ENCODE data around the gene ABCC11.
A peak's percentile ranks its signal among the peaks of the same experiment; 100 is the strongest.

ABCC11 gene

DNA sequence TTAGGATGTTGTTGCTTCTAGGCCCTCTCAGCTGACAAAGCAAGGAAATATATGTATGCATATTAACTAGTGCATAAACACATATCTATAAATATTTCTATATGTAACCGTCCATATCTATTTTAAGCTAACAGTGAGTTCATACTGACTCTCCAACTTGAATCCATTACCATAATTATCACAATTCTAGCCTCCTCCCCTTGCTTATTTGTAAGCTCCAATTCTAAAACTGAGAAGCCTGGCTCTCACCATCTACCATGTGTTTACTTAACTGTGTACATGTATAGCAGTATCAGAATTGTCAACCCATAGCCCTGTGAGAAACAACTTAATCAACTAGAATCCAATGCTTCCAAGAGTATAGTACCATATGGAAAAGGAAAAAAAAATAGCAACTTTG is 96.6 kb downstream of the ABCC11 start:
- no peak for DNase-seq
- in situ Hi-C loops (cut with HindIII; ENCODE audit: low pct_ligation_motif_present, low pct_unique_long_range_greater_than_20kb, low sequenced_read_pairs): no loop called here

DNA sequence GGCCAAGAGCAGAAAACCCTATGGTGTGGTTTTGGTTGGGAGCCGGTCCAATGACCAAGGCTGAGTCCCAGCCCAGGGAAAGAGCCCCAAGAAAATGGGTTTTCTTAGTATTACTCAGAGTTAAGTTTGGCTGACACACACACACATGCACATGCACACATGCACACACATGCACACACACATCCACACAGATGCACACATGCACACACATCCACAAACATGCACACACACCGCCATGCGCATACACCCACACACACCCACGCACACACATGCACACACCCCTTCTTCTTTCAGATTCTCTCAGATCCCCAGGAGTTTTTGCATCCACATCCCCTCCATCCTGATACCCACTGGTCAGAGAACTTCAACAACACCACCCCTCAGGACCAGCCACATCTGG is 100.6 kb downstream of the ABCC11 start:
- DNase-seq: no peak
- in situ Hi-C loops (cut with HindIII; ENCODE audit: low pct_ligation_motif_present, low pct_unique_long_range_greater_than_20kb, low sequenced_read_pairs): no loop called here

DNA sequence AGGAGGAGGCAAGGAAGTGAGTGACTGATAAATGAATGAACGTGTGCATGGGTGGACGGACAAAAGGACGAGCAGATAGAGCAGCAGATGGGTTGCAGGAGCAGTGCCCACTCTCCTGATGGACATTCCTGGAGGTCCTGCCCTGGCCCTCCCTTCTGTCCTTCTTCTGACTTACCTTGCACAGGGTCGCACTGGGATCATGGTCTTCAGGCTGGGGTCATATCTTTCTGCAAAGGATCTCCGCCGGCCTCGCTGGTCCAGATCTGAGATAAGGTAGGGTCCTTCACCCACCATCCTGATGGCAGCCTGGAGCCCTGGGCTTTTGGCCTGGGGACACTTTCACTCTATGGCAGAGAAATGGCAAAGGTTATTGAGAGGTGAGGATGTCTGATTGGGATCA is 101.2 kb downstream of the ABCC11 start:
- no peak for DNase-seq
- in situ Hi-C loops (cut with HindIII; ENCODE audit: low pct_ligation_motif_present, low pct_unique_long_range_greater_than_20kb, low sequenced_read_pairs): no loop called here

DNA sequence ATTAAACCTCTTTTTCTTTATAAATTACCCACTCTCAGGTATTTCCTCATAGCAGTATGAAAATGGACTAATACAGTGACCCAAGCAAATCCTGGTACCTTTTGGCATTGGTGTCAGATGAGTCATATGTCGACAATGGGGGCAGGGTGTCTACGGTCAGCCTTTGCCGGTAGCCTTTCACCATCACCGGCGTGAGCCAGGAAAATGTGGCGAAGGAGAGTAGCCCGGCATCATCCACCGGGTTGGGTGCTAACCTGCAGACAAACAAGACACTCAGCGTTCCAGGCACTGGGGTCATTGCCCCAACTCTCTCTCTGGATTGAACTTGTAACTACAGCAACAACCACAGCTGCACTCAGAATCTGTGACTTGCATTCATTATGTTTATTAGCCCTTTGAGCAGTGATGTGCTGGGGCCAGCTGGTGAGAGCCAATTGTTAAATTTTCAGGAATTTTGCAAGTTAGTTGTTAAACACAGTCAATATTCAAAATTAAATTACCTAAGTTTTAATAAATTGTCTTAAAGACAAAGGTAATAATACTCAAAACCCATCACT is 103.4 kb downstream of the ABCC11 start:
- in situ Hi-C loops (cut with HindIII; ENCODE audit: low pct_ligation_motif_present, low pct_unique_long_range_greater_than_20kb, low sequenced_read_pairs): no loop called here
- no peak for DNase-seq

DNA sequence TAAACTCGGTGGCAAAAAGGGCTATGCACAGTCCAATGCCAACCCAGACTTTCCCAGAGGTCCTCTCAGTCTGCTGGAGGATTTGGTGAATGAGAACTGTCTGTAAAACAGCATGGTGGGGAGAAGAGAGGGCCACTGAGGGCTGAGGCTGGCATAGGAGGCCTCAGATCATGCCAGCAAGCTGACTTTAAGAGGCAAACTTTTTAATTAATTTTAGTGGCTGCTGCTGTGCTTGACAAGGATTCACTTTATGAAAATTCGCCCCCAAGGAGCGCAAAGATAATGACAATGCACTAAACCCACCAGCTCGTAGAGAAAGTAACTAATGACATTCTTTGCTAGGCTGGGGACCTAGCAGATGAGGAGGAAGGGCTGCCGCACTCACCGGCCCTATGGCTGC is 106.5 kb downstream of the ABCC11 start:
- no peak for DNase-seq
- in situ Hi-C loops (cut with HindIII; ENCODE audit: low pct_ligation_motif_present, low pct_unique_long_range_greater_than_20kb, low sequenced_read_pairs): no loop called here

DNA sequence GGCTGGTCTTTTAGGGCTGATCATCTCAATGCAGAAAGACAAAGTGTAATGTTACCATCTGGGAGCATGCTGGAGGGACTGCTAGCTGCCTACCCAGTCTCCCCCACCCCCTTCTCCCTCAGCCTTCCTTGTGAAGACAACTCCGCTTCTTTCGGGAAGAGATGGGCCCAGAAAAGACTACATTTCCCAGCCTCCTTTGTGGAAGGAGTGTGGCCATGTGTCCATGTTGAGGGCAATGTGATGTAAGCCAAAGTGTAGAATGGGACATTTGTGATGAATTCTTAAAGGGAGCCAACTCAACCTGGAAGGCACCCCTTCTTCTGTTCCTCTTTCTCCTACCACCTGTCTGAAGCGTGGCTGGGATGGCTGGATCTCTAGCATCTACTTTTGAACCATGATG is 107.8 kb downstream of the ABCC11 start:
- in situ Hi-C loops (cut with HindIII; ENCODE audit: low pct_ligation_motif_present, low pct_unique_long_range_greater_than_20kb, low sequenced_read_pairs): no loop called here
- no peak for DNase-seq

DNA sequence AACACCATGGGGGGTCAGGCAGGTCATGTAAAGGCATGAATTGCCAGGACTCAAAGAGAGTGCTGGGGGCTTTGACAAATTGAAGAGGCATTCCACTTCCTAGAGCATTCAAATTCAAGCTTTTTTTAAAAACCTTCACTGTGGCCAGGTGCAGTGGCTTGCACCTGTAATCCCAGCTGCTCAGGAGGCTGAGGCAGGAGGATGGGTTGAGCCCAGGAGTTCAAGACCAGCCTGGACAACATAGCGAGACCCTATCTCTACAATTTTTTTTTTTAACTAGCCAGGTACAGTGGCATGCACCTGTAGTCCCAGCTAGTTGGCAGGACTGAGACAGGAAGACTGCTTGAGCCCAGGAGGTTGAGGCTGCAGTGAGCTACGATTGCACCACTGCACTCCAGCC is 108.8 kb downstream of the ABCC11 start:
- DNase-seq: no peak
- in situ Hi-C loops (cut with HindIII; ENCODE audit: low pct_ligation_motif_present, low pct_unique_long_range_greater_than_20kb, low sequenced_read_pairs): no loop called here

DNA sequence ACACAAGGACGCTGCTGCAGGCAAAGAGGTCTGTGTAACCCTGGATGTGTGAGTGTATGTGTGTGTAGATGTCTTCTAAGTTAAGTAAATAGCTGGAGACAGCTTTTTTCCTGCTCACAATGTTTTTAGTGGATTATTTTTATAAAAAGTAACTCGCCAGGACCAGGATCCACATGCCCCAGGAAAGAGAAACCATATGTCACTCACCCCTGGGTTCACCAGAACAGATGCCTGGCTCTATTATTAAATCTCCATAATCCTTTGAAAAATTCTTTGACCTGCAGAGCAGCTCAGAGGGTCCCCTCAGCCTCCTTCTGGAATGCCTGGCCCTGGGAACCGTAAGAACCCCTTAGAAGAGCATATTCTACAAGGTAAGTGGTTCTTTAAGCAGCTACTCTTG is 109.5 kb downstream of the ABCC11 start:
- in situ Hi-C loops (cut with HindIII; ENCODE audit: low pct_ligation_motif_present, low pct_unique_long_range_greater_than_20kb, low sequenced_read_pairs): no loop called here

DNA sequence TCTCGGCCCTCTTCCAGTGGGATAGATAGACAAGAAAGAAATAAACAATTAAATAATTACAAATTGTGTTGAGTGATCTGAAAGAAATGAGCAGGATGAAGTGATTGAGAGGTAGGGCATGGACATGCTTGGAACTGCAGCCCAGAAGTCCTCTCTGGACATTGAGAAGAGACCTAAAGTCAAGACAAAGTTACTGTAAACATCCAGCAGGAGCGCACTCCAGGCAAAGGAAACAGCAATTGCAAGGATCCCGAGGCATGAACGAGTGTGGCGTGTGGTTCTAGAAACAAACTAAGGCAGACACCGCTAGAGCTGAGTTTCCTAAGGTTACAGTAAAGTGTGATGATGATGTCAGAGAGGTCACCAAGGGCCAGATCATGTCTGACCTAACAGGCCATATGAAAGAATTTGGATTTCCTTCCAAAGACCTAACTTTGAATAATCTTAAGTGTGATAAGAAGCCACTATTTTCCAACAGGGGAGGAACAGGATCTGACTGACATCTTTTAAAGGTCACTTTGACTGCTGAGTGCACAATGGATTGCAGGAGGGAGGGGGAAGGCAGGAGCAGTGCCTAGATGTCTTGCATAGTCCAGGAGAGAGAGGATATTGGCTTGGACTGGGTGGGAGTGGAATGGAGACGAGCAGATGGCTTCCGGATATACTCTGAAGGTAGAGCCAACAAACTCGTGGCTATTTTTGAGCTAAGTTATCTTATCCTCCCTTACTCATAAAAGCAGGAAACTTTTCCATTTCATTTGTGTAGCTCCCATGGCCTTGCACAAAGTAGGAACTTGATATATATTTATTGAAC is 110.6 kb downstream of the ABCC11 start:
- in situ Hi-C loops (cut with HindIII; ENCODE audit: low pct_ligation_motif_present, low pct_unique_long_range_greater_than_20kb, low sequenced_read_pairs): no loop called here
- DNase-seq: no peak

More for the DNA sequence above, 109.5 kb downstream of the ABCC11 start:
- DNase-seq: no peak

DNA sequence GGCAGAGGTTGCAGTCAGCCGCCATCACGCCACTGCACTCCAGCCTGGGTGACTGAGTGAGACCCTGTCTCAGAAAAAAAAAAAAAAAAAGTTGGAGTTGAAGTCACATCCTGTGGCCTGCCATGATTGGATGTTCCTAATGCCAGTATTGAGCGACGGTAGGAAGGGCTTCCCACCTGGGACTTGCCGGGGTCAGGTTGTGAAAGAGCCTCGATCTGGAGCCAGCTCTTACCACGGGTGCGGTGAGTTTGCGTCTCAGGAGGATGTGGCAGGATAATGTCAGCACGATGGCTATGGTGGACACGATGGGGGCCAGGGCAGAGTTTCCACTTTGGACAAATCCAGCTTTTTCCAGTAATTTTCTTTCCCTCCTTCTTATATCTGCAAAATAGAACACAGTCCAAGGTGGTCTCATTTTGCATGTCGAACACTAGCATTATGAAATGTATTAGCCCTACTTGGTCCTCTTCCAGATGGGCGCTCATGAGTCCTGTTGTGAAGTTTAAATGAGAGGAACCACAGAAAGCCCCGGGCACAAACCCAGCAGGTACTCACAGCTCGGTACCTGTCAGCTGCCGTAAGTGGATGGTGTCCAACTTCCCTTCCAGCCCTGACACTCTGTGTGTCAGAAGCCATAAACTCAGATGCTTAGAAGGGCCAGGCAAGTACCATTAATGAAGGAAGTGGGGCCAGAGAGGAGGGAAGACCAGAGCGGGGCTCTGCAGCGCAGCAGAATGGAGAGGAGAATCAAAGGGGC is 113.7 kb downstream of the ABCC11 start:
- no peak for DNase-seq
- in situ Hi-C loops (cut with HindIII; ENCODE audit: low pct_ligation_motif_present, low pct_unique_long_range_greater_than_20kb, low sequenced_read_pairs): no loop called here

DNA sequence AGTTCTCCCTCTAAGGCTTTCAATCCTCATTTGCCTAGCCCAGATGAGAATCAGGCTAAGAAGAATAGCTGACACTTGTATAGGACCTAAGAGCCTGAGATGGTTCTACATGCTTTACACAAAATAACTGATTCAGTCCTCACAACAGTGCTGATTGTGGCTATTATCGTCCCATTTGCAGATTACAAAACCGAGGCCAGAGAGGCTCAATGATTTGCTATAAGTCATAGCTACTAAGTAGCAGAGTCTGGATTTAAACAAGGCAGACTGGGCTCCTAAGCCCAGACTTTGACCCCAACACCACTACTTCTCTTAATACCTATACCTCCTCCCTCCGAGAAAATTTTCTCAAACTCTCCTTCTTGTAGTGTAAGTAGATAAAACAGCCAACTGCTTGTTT is 114.6 kb downstream of the ABCC11 start:
- in situ Hi-C loops (cut with HindIII; ENCODE audit: low pct_ligation_motif_present, low pct_unique_long_range_greater_than_20kb, low sequenced_read_pairs): no loop called here
- no peak for DNase-seq

DNA sequence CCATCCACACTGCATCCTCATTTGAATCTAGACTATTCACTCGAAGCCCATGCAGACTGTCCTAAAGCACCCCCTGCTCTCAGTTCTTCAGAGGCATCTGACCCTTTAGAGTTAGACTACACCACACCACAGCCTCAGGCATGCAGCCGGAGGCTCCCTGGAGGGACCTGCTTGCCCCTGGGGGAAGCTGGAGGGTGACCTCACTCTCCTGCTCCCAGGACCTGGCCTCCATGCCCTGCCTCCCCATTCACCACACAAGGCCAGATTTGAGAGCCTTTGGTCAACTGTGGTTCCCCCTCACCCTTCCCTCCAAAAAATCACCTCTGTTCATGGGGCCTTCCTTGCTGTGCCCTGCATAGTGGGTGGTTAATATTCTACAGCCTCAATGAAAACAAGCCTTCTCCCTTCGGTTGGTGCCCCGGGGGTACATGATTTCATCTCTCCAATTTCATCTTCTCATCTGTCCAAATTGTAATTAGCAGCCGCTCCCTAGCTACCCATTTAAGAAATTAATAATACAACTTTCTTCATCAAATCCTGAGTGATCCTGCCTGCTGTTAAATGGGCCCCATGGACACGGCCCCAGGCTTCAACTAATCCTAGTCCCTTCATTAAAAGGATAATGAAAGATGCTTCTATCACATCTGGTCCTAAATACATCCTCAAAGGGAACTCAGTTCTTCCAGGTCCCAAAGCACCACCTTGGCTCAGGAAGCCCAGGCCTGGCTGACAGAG is 116.0 kb downstream of the ABCC11 start:
- no peak for DNase-seq
- in situ Hi-C loops (cut with HindIII; ENCODE audit: low pct_ligation_motif_present, low pct_unique_long_range_greater_than_20kb, low sequenced_read_pairs): no loop called here

DNA sequence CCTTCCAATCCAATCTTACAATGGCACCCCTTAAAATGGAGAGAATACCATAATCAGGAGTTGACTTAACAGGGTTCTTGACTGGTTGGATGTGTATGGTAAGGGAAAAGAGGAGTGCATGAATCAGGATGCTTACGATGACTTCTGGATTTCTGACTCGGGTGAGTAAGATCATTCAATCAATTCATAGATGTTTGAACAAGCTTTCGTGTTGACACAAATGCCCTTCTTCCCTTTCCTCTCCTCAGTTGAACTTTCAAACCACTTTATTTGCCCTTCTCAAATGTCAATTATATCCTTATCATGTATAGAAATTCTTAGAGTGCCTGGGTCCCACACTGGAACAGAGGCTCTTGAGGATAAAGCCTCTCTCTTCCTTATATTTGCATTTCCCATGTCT is 117.4 kb downstream of the ABCC11 start:
- no peak for DNase-seq
- in situ Hi-C loops (cut with HindIII; ENCODE audit: low pct_ligation_motif_present, low pct_unique_long_range_greater_than_20kb, low sequenced_read_pairs): no loop called here

DNA sequence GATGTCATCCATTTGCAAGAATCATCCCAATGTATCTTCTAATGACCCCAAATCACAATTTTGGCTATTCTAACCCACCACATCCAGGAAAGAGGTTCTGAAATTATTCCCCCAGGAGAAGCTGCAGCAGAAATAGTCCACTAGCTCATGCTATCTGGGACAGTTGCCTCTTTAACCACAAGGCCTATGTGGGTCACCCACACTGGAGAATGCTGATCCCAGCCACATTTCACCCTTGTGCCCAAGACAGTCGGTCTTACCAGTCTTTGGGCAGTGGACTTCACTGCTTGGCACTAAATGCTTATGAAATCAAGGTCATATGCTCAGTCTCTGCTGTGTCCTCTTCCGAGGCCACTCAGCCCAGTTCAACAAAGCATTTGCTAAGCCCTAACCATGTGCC is 118.6 kb downstream of the ABCC11 start:
- in situ Hi-C loops (cut with HindIII; ENCODE audit: low pct_ligation_motif_present, low pct_unique_long_range_greater_than_20kb, low sequenced_read_pairs): no loop called here
- no peak for DNase-seq

DNA sequence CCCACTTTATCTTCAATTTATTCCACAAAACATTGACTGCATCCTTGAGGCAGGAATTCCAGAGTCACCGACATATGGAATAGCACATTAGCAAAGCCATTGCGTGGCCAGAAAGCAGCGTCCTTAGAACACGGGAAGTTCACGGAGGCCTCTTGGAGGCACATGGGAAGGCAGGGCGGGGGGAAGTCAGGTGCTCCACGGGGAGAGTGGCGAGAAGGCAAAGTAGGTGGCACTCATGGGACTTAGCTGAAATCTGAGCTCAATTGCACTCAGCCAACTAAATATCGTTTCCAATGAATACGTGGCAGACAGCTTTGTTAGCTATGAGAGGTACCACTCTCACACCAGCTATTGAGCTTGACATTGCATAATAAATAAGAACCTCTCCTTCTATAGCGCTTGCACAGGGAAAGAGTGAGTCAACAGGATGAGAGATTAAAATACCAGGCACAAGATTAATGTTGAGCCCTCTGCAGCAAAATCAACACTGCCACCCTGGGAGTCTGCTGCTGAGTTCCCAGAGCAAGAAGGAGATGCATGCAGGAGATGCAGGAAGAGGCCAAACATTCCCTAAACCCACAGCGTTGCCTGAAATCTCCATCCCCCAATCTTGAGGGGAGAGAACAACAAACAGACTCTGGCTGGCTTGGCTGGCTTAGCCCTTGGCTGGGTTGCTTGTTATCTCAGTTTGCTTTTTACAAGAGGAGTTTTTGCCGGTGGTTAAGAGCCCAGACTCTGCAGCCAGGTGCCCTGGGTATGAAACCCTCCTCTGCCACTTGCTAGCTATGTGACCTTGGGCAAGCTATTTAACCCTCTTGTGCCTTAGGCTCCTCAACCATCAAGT is 120.3 kb downstream of the ABCC11 start:
- peak; percentile 71 for DNase-seq
- in situ Hi-C loops (cut with HindIII; ENCODE audit: low pct_ligation_motif_present, low pct_unique_long_range_greater_than_20kb, low sequenced_read_pairs): no loop called here

DNA sequence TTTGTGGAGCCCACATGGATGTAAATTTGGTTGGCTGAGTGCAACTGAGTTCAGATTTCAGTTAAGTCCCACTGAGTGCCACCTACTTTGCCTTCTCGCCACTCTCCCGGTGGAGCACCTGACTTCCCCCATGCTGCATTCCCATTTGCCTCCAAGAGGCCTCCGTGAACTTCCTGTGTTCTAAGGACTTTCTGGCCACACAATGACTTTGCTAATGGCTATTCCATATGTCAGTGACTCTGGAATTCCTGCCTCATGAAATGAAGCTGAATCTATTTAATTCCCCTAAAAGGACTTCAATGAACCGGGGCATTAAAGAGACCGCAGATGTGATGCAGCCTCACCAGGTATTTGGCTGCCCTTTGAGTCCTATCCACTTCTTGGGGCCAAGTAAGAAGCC is 121.5 kb downstream of the ABCC11 start:
- in situ Hi-C loops (cut with HindIII; ENCODE audit: low pct_ligation_motif_present, low pct_unique_long_range_greater_than_20kb, low sequenced_read_pairs): no loop called here
- DNase-seq: no peak

DNA sequence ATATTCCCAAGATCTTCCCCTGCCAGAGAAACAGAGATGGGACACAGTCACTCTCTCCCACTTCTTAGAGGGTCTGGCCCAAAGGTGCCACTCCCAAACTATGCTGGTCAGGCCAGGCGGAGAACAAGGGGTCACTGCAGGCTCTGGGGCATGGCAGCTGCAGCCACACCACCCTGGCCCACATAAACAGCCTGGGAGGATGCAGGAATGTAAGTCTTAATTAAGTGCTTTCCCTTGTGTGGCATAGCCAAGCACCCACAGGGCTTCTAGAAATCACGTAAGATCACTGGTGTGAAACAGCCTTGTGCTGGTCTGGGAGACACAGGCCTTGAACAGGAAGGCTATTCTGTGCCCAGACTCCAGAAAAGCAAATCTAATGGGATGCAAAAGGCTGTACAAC is 123.1 kb downstream of the ABCC11 start:
- in situ Hi-C loops (cut with HindIII; ENCODE audit: low pct_ligation_motif_present, low pct_unique_long_range_greater_than_20kb, low sequenced_read_pairs): no loop called here
- DNase-seq: no peak

DNA sequence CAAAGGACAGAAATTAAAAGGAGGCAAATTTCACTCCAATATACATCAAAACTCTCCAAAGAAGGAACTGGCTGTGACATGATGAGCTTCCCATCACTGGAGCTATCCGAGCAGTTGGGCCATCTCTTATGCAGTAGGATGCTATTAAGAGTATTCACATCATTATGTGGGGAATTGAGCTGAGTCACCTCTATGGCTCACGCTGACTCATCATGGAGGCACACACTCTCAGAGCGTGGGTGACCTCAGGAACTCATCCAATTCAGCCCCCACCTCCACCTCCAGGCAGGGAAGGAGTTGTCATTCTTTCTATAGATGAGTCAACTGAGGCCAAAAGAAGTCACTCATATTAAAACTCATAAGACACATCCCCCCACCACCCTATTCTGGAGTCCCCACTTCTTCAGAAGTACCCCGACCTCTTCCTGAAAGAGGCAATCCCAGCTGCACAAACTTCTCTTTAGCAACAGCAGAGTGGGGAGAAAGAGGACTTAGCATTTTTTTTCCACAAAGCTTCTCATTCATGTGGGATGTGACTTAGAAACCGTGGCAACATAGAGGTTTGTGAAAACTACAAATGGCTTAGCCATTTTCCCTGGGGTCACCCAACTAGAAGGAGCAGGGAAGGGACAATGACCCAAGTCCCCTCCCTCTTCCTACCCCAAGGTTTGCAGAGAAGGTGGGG is 124.1 kb downstream of the ABCC11 start:
- peak; percentile 98 for DNase-seq
- in situ Hi-C loops (cut with HindIII; ENCODE audit: low pct_ligation_motif_present, low pct_unique_long_range_greater_than_20kb, low sequenced_read_pairs): no loop called here
